Activated effector memory CD4-positive, alpha-beta T cell treated with Interleukin-2 at 50 U/mL for 16 hours (primary cell): ENCODE measurements around the gene NMT1.
A peak's percentile ranks its signal among the peaks of the same experiment; 100 is the strongest.
"Not testable (repeated sequence)": the region's sequence is repeated elsewhere in the genome, so short reads cannot be mapped to it uniquely, and the experiment has no call there.

Experiments
- DNase-seq: peaks from one replicate; pipeline ENCODE4 v3.0.0-alpha.2; 2020

Gene NMT1

GRCh38 chr17:45123076-45123770 lies 62.1 kb downstream of the NMT1 start:
- DNase-seq = no peak

DNA sequence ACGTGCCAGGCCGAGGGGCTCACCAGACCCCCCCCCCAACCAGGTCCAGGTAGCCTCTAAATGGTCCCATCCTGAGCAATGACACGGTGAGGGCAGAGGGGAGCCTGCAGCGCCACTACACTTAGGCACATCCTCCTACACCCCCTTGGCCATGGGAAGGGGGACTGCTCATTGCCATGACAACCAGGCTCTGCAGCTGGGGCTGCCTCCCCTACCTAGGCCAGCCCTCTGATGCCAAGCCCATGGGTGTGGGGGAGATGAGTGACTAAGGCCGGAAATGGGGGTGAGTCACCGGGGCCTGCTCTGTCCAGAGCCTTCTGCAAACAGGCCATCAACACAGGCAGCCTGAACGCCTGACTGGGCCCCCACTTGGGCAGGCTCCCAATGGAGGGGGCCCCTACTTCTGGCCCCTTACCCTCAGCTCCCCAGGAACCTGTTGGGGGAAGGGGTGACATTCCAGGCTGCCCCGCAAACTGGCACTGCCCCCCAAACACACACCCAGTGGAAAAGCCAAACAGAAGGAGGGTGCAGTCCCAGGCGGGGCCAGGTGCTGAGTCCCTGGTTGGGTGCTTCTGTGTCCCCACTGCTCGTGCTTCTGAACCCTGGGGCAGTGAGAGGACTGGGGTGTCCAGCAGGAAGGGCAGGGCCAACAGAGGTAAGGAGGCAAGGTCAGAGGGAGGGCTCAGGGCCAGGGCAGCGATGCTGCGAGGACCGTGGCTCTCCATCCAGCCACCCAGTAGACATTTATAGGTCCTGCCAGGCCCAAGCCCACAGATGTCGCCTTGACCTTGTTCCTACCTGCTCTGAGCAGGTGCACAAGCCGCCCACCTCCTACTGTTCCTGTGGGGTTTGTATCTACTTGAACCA lies 63.0 kb downstream of the NMT1 start:
- DNase-seq = peak; percentile 21

DNA sequence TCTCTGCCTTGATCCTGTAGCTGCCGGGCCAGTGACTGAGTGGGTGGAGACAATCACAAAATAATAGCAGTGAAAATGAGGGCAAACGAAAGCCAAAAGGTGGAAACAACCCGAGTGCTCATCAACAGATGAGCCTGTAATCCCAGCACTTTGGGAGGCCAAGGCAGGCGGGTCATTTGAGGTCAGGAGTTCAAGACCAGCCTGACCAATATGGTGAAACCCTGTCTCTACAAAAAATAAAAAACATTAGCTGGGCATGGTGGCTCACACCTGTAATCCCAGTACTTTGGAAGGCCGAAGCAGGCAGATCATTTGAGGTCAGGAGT lies 63.6 kb downstream of the NMT1 start:
- DNase-seq = not testable (repeated sequence)

DNA sequence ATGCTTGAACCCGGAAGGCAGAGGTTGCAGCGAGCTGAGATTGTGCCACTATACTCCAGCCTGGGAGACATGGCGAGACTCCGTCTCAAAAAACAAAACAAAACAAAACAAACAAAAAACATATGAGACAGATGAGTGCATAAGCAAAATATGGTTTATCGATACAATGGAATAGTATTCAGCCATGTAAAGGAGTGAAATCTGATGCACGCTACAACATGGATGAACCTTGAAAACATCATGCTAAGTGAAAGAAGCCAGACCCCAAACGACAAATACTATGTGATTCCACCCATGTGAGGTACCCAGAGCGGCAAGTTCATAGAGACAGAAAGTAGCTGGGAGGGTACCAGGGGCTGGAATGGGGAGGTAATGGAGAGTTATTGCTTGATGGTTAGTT lies 64.4 kb downstream of the NMT1 start:
- no peak for DNase-seq

DNA sequence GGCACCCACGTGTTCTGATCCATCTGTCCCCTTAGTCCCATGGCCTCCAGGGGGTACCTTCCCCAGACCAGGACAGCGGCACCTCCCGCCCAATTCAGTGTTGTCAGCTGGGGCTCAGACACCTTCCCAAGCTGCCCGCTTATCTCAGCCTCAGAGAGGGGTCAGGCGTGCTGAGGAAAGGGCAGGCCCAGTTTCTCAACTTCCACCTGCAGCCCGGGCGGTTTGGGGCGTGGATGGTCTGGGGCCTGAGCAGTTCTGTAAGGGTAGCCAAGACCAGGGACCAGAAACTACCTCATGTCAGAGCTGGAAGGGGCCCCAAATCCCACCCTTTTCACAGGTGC lies 66.1 kb downstream of the NMT1 start:
- DNase-seq = no peak

- no peak for DNase-seq
These were observed 66.6 kb downstream of the NMT1 start for GRCh38 chr17:45127548-45128300.

- DNase-seq = no peak
These were observed 67.2 kb downstream of the NMT1 start for GRCh38 chr17:45128331-45128730.

DNA sequence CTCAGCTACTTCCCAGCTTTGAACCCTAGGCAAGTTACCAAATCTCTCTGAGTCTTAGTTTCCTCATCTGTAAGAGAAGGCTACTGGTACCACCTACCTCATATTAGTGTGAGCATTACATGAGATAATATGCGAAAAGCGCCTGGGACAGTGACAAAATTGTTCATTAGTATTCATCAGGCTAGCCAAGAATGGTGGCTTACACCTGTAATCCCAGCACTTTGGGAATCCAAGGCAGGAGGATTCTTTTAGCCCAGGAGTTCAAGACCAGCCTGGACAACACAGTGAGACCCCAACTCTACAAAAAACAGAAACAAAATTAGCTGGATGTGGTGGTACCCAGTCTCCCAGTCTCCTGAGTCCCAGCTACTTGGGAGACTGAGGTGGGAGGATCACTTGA lies 67.9 kb downstream of the NMT1 start:
- no peak for DNase-seq

DNA sequence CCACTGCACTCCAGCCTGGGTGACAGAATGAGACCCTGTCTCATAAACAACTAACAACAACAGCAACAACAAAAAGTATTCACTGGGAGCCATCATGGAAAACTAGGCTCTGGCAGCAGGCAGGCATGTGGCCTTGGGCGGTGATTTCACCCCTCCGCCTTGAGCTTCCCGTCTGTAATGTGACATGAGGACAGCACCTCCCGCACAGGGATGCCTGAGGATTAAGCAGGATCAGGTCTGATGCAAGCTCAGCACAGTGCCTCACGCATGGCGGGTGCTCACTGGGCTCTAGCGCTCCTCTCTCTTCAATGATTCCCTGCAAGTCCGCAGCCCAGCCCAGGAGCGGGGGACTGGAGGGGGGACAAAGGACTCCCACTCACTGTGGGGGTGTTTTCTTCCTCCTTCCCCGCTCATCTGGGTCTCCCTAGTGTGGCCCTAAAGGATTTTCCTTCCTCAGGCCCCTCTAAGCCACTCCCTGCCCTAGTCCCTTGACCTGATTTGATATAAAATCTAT lies 68.4 kb downstream of the NMT1 start:
- DNase-seq = no peak

GRCh38 chr17:45129940-45130680 lies 69.0 kb downstream of the NMT1 start:
- no peak for DNase-seq

DNA sequence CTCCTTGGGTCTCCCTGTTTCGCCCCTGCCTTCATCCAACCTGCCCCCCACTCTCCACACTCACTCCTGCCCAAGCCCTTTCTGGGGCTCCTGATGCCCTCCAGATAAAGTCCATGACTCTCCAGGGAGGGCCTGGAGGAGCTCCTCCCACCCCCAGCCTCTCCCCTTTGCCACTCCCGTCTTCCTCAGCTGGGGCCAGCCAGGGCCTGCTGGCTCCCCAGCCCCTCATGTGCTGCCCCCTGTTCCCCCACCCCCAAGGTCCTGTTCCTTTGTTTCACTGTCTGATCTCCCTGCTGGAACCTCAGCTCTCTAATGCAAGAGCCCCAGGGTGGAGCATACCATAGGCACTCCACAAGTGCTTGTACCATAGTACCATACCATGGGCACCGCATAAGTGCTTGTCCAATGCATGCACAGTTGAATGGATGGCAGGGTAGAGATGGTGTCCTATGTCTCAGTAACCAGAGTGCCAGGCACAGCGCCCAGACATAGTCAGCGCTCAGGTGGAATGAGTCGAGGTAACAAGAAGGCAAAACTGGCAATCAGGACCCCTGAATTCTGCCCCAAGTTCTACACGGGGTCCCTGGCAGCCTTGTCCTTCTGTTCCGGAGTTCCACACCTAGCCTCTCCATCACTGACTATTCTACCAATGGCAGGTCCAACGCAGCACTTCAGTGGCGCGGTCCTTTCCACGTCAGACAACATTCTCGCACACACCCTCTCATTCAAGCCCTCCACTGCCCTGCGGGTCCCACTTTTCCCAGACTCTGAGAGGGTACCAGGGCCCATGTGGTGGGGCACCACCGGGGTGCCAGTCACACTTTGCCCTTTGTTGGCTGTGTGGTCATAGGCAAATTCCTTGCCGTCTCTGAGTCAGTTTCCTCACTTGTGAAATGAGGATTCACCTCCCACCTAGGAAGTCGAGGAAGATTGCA lies 69.8 kb downstream of the NMT1 start:
- no peak for DNase-seq

GRCh38 chr17:45131616-45132319 lies 70.7 kb downstream of the NMT1 start:
- peak; percentile 21 for DNase-seq

DNA sequence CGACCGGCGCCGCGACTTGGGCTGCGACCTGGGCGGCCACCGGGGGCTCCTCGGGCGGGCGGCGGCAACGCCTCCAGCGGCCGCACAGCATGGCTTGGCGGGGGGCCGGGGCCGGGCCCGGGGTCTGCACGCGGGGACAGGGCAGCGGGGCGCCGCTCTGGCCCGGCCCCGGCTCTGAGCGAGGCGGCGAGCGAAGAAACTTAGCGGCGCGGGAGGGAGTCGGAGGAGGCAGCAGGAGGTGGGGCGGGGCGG lies 71.1 kb downstream of the NMT1 start, which contains the start of gene PLCD3:
Gene PLCD3 (minus strand): TSS at position 196 of the 252 bp plus-strand sequence. CDS start 105 bp downstream, at position 91.
- no peak for DNase-seq

DNA sequence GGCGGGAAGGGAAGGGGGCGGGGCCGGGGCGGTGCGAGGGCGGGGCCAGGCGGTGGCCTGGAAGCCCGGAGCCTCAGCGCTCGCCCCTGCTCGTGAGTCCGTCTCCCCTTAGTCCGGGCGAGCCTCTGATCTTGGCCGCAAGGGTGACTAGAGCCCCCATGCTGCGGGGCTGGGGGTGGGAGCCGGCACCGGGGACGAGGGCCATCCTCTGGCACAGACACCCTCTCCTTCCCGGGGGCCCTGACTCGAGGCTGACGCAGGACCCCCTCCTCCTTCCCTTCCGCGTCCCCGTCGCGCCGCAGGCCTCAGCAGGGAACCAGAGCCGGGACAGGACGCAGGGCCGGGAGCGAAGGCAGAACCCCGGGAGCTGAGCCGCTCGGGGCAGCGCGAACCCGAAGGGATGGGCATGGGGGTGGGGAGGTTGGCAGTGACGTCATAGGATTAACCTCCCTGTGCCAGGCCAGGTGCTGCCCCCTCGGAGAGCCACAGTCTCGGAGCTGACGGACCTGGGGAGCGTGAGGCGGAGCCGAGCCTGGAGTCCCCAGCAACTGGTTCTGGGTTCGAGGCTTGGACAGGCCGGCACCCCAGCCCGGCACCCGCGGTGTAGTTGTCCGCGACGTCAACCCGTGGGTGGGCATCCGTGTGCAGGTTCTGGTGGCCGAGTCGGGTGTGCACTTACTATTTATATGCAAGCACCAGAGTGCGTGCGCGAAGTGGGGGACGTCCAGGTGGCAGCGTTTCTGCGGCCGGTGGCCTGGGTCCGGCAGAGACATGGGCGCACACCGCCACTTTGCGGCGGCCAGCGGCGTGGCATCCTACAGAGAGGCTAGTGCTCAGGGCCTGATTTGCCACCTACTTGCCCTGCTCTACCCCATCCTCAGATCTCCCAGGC lies 71.7 kb downstream of the NMT1 start:
- peak; percentile 65 for DNase-seq

- DNase-seq = peak; percentile 95
These were observed 74.3 kb downstream of the NMT1 start, which contains the start of gene ACBD4 for GRCh38 chr17:45135192-45135977. ACBD4 (plus strand) TSS chr17:45135687; CDS start chr17:45136145, 458 bp downstream.

GRCh38 chr17:45135978-45136791 lies 75.1 kb downstream of the NMT1 start:
- DNase-seq = no peak

DNA sequence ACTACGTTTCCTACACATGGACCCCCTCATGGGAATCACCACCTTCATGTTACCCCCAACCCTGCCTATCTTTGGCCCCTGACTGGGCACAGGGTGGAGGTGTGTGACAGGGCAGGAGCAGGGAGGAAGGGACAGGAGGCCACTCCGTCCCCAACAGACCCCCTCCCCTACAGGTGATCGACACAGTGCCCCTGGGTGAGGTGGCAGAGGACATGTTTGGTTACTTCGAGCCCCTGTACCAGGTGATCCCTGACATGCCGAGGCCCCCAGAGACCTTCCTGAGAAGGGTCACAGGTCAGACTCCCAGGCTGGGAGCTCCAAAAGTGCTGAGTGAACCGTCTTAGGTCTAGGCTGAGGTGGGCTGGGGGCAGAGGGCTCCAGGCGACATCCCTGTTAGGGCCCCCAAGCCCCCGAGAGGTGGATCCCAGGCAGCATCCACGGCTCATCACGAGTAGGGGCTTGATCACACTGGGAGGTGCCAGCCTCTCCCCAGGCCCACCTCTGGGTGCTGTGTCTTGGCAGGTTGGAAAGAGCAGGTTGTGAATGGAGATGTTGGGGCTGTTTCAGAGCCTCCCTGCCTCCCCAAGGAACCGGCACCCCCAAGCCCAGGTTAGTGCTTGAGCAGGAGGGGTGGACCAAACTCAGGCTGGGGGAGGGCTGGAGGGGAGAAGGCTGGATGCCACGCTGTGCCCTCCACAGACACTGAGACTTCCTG lies 75.9 kb downstream of the NMT1 start:
- DNase-seq = no peak
